GM18867 (cell line): ENCODE data around the gene IL12A.

Source experiments
- ATAC-seq: cut with Tn5 transposase; IDR thresholded peaks from one replicate; pipeline ENCODE4 v1.9.1; 2021; ENCODE audit warnings: mild to moderate bottlenecking, moderate library complexity; ENCODE audit not compliant: unreplicated experiment

Gene IL12A

DNA sequence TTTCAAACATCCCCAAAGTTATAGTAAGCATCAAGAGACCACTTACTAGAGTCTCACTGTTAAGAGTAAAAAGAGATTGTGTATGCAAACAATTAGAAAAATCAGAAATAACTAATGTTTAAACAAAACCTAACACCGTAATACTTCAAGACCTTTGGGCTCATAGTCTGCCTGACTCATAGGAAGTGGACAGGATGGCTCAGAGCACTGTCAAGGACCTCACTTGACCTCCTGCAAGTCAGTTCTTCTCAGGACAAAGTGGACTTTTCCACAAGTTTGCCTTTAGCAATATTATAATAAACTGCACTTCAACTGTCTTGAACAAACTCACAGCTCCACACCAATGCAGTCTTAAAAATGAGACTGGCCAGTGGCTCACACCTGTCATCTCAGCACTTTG is 34.8 kb downstream of the IL12A start:
- ATAC-seq = no peak

DNA sequence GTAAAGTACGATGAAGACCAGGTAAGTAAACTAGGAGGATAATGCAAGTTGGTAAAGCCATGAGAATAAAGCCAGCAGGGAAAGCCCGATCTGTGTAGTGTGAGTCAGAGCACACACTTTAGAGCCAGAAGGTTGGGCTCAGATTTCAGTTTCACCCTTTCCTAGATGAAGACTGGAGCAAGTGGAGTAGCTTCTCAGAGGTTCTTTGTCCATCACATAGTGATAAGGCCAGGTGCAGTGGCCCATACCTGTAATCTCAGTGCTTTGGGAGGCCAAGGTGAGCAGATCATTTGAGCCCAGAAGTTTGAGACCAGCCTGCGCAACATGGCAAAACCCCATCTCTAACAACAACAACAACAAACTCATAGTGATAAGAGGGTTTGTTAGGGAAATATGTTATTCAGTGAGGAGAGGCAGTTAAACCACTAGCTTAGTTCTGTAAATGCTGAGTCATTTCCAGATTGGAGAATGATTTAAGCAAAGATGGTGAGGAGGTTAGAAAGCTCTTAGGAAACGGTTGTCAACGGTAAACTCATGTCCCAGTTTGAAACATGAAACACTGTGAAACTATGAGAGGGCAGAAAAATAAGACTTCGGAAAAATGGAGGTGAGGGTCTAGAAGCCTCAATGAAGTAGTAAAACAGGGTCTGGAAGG is 39.0 kb downstream of the IL12A start:
- ATAC-seq = peak; percentile 89

DNA sequence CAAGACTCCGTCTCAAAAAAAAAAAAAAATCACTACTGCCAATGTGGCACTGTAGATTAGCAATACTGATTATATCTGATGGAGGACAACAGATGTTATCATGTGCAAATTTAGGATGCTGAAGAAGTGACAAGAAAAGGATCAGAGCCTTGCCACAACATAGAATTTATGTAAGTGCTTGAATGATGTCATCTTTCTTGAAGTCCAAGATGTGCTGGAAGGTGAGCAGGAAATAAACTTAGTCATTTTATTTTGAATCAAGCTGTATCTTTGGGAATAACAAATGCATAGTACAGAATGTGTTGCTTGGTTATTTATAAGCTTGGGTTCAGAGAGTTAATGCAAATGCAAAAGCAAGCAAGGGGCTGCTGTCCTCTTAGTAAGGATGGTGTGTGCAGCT is 47.1 kb downstream of the IL12A start:
- no peak for ATAC-seq

DNA sequence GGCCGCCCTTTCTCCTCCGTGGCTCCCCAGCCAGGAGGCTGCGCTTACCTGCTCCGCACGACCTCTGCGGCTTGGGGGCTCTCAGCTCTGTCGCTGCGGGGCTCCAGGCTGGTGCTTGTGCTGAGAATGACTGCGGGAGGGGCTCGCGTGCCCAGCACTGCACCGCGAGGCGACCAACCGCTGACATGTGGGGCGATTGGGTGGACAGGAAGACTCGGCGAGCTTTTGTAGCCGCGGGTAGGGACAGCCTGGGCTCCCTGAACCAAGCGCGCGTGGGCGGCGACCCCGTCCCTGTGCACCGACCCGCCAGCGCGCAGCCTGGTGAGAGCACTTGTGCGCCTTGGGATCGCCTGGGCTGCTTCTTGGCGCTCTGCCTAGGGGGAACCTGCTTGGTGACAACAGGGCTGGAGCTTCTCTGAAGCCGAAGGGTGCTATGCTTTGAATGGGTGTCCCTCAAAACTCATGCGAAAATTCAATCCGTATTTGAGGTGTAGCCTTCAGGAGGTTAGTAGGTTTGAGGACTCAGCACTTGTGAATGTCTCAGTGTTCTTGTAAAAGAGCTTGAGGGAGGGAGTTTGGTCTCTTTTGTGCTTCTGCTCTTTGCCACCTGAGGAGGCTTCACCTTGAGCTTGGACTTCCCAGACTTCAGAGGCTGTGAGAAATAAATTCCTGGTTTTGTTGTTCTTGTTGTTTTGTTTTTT is 50.4 kb downstream of the IL12A start:
- ATAC-seq = no peak

DNA sequence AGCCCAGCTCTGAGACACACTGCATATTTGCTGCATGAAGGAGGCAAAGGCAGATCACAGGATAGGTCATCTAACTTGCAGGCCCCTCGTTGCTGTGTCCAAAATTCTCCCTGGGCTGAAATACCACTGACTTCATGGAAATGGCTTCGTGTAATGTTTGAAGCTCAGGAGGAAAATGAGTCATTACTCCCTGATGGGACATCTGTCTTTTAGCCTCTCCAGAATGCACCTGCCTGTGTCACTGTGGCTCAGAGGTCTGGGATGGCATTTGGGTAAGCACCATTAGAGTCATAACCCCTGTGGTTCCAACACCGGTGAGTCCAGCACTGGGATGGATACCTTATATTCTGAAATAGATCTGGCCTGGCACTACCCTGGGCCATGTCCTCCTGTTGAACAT is 51.5 kb downstream of the IL12A start:
- ATAC-seq = no peak

DNA sequence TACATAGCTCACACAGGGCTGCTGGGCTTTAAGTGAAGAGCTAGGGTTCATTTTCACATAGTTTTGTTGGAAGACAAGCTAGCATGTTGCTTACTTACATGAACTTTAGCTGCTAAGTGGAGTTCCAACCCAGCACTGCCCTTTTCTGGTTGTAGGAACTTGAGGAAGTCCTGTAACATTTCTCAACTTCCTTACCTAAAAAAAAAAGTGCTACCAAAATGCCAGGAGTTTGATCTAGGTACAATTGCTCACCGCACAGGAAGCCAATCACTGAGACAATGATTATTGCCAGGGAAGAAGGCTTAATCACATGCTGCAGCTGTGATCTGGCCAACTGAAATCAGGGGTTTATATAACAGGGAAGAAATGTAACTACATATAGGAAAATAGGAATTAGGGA is 52.8 kb downstream of the IL12A start:
- ATAC-seq = no peak

DNA sequence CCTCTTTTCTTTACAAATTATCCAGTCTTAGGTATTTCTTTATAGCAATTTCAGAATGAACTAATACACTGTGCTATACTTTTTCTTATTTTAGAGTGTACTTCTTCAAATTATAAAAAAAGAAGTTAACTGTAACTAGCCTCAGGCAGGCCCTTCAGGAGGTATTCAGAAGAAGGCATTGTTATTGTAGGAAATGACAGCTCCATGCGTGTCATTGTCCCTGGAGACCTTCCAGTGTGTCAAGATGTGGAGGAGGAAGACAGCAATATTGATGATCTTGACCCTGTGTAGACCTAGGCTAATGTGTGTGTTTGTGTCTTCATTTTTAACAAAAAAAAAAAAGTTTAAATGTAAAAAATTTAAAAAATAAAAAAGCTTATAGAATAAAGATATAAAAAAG is 55.5 kb downstream of the IL12A start:
- no peak for ATAC-seq
